HG03064 (cell line): ENCODE data around the gene CRACR2A.

Experiments used
- ATAC-seq: cut with Tn5 transposase; IDR thresholded peaks from one replicate; pipeline ENCODE4 v1.9.1; 2021; ENCODE audit warnings: low read depth; ENCODE audit not compliant: unreplicated experiment

The CRACR2A gene

GRCh38 chr12:3752096-3752709 is 706 bp downstream of the CRACR2A start:
- ATAC-seq = peak; percentile 53

- no peak for ATAC-seq
Observed at GRCh38 chr12:3751151-3752095, 1.5 kb downstream of the CRACR2A start.

- no peak for ATAC-seq
Observed at GRCh38 chr12:3750616-3751015, 2.3 kb downstream of the CRACR2A start.

- ATAC-seq = no peak
Observed at GRCh38 chr12:3748620-3749019, 4.3 kb downstream of the CRACR2A start.

GRCh38 chr12:3747976-3748619 is 4.8 kb downstream of the CRACR2A start:
- ATAC-seq = no peak

- no peak for ATAC-seq
Observed at GRCh38 chr12:3747543-3747942, 5.4 kb downstream of the CRACR2A start.

GRCh38 chr12:3746758-3747157 is 6.2 kb downstream of the CRACR2A start:
- no peak for ATAC-seq

- no peak for ATAC-seq
Observed at GRCh38 chr12:3745152-3745551, 7.8 kb downstream of the CRACR2A start.

GRCh38 chr12:3744229-3744901 is 8.5 kb downstream of the CRACR2A start:
- no peak for ATAC-seq

- ATAC-seq = no peak
Observed at GRCh38 chr12:3743803-3744202, 9.1 kb downstream of the CRACR2A start.

GRCh38 chr12:3741882-3742672 is 10.8 kb downstream of the CRACR2A start:
- no peak for ATAC-seq

GRCh38 chr12:3740480-3741231 is 12.3 kb downstream of the CRACR2A start:
- ATAC-seq = no peak

GRCh38 chr12:3735432-3735831 is 17.5 kb downstream of the CRACR2A start:
- ATAC-seq = no peak

- no peak for ATAC-seq
Observed at GRCh38 chr12:3732901-3733300, 20.0 kb downstream of the CRACR2A start.

GRCh38 chr12:3730111-3730510 is 22.8 kb downstream of the CRACR2A start:
- no peak for ATAC-seq

GRCh38 chr12:3728686-3729085 is 24.2 kb downstream of the CRACR2A start:
- no peak for ATAC-seq

- peak; percentile 77 for ATAC-seq
Observed at GRCh38 chr12:3727877-3728632, 24.9 kb downstream of the CRACR2A start.

- ATAC-seq = no peak
Observed at GRCh38 chr12:3727354-3727753, 25.6 kb downstream of the CRACR2A start.

- no peak for ATAC-seq
Observed at GRCh38 chr12:3726456-3726855, 26.5 kb downstream of the CRACR2A start.
